GM19328 (cell line): ENCODE data around the gene FRMD4B.

Experiments
- ATAC-seq: cut with Tn5 transposase; IDR thresholded peaks from one replicate; pipeline ENCODE4 v1.9.1; 2021; ENCODE audit warnings: mild to moderate bottlenecking, moderate library complexity; ENCODE audit not compliant: unreplicated experiment

Gene FRMD4B

DNA sequence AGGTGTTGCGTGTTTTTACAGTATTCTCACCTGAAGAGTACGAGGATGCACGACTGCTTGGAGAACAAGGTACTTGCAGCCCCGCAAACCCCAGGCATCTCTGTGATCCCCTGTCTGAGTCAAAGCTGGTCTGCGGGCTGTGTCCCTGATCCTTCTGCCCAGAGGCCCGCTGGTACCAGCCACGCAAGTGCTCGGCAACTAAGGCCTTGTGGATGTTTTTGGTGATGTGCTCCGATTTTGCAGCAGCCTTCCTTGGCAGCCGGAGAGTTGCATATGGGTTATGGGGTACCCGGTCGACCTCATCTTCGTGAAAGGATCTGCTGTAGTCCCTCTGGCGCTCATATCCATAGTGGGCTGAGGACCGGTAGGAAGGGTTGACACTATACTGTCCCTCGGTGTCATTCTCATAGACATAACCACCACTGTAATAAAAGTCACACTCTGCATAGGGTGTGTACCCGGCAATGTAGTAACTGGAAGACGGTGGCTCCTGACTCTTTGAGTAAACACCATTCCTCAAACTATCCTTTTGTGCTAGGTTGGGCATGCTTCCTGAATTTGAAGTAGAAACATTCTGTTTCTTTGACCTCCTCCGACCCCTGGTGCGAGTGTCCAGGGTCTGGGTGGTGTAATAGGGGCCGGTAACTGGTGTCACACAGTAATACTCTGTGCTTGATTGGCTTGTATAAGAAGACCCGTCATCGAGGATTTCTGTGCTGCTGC lies 204.9 kb downstream of the FRMD4B start:
- ATAC-seq = no peak

DNA sequence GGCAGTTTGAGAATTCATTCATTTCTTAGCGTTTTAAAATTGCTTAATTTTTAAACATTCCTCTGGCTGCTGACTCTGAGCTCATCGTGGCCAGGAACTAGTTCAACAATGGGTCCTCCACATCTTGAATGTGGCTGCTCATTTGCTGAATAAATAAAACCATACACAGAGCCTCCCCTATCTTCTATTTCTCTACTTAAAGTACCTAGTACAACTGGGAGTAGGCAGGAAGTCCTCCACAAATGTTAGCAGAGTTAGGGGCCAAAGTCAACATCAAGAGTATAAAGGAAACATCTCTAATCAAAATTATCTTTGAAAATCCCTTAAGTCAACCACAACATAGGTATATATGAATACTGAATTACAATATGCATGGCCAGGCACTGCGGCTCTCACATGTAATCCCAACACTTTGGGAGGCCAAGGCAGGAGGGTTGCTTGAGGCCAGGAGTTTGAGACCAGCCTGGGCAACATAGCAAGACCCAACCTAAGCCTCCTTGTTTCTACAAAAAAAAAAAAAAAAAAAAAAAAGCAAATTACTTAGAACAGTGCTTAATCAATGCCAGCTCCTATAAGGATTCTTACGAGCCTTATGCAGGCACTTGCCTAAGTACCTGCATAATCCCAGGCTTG lies 206.0 kb downstream of the FRMD4B start:
- ATAC-seq = no peak

DNA sequence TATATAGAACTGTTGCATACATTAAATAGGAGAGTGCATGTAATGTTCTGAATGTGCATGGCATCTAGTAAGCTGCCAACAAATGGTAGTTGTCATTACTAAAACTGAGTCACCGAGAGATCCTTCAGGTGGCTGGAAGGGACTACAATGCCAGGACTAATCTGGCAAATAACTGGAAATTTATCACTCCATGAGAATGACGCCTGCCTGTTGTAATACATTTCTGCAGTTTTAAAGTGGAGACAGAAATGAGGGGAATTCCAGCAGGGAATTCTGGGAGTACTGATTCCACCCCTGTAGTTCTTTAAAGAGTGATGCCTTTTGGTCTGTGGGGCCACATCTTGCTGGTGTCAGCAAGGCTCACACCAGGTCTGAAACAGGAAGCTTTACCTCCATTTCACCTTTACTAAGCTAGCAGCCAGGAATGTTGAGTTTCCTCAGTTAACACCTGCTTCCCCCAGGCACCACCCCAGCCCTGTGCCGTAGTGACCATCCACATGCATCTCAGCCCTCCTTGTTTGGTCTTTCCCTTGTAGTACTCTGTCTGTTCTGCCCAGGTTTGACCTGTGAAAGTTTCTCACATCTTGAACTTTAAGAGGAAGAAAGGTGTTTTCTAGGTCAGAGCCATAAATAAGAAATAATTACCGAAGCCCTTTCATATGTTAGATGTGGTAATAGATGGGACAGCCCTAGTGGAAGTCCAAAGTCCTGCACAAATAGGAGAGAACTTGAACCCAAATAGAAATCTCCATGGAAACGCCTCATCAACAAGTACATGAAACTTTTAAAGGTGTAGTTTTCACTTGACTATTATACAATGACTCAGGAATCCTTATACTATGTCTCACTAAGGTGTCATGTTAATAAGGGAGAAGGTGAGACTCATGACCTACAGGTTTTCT lies 206.8 kb downstream of the FRMD4B start:
- ATAC-seq = no peak

DNA sequence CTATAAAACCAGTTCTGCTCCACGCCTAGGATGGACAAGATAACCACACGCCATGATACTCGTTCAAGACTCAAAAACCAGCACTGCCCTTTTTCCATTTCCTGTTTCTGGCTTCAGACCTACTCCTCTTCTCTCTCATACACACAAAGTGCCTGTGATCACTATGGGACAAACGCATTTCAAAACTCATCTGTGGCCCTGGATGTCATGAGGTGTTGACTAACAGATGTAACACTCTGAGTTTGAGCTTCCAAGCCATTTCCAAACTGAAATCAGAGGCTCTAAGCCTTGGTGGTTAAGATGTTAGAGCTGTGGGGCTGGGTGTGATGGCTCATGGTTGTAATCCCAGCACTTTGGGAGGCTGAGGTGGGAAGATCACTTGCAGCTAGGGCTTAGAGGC lies 207.8 kb downstream of the FRMD4B start:
- ATAC-seq = no peak

DNA sequence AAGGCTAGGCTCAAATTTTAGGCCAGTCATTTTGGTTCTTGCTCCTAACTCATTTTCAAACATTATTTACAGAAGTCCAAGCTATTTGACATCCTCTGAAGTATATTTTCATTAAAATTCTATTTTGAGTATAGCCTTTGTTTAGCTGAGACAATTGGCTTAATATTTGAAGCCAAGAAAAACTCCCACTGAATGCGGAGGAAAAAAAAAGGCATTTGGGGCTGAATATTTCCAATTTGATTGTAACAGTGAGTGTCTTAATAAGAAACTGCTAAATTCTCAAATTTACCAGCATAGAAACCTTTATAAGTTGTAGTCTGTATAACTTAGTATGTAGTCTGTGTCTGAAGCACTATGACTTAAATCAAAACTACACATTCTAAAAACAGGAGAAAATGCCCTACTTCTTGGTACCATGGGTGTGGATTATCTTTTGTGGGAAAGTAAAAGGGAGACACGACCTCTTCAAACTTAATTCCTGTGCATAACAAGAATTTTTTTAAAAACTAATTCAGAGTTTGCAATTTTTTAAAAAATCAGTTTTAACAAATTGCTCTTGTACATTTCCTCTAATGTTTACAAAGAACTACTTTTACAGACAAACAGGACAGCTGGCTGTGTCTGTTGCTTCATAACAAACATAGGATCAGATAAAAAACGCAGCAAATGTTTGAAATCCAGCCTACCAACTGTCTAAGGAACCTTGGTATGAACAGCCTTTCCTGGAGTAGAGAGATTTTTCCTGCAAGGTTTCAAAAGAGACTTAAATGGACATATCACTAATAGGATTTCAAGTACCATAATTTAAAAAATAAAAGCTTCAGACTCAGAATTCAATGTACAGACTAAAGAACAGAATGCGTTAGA lies 210.8 kb downstream of the FRMD4B start:
- ATAC-seq = no peak

DNA sequence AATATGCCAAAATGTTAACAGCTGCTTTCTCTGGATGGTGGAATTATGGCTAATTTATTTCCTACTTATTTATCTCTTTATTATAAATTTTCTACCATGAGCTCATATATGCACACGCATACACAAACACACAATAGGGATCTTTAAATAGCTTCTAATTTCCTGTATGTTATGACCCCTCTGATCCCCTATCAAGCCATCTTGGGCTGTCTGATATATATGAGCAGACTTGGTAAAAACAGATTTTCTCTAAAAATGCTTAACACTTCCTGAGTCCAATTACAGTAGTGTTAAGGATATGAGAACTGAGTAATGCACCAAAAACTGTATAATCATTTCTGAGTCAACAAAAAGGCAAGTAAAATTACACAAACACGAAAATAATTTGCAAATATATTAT lies 211.4 kb downstream of the FRMD4B start:
- ATAC-seq = no peak

DNA sequence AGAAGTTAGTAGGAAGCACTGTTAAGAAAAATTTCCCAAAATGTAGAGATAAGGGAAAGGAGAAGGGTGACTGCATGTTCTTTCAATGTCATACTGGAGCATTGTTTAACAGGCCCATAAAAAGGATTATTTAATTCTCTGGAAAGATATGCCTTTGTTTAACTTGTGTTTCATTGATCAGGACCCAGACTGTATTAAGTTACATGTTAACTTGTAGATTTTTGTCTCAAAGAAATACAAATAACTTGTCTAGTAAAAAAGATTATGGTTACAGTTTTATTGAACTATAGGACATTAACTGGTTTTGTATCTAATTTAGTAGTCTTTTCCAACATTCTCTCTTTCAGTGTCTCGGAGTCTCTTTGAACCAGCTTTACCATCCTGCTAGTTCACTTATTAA lies 213.8 kb downstream of the FRMD4B start:
- no peak for ATAC-seq

DNA sequence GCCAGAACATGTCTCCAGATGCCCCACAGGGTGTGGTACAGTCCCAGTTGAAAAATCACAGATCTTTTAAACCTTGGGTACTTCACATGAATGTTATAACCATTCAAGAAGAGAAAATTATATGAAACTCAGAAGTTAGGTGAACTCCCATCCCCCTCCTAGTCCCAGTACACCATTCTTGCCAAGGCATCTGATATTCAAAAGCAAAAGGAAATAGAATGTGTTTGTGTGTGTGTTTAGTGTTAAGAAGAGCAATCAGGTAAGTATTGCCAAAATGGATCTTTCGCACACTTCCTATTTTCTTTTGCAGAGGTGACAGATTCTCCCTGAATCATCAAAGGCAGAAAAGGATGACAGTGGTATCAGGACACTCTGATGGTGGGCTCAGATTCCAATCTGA lies 219.4 kb downstream of the FRMD4B start:
- ATAC-seq = no peak

DNA sequence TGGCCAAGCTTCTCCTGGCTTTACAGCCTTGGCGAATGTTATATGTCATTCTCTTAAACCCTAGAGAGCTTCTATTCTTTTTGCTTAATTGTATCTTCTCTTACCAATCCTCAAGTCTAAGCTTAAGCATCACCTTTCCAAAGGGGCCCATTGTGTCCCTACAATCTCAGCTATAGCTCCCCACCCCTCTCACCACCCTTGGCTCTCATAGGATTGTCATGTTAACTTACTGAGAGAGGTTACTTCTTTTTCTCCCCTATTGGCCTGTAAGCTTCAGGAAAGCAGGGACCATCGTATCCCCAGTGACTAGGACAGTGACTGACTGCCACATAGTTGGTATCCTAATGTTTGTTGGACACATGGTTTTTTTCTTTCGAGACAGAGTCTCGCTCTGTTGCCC lies 220.1 kb downstream of the FRMD4B start:
- no peak for ATAC-seq

DNA sequence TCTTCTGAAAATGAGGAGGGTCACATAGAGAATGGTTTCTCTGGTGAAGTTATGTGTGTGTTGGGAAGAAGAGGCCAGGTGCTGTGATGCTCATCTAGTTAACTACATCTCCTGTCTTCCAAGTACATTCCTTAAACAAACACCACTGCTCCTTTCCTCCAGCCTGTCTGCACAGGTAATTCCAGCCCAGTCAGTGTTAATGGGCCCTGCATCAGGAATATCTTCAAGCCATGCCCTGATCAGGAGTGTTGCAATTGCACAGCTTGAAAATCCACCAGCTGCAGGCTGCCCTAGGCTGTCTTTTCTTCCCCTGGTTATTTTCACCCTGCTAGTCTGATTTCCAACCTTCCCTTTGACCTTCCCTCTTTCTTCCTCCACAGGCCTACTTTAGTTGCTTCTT lies 221.6 kb downstream of the FRMD4B start:
- ATAC-seq = no peak

DNA sequence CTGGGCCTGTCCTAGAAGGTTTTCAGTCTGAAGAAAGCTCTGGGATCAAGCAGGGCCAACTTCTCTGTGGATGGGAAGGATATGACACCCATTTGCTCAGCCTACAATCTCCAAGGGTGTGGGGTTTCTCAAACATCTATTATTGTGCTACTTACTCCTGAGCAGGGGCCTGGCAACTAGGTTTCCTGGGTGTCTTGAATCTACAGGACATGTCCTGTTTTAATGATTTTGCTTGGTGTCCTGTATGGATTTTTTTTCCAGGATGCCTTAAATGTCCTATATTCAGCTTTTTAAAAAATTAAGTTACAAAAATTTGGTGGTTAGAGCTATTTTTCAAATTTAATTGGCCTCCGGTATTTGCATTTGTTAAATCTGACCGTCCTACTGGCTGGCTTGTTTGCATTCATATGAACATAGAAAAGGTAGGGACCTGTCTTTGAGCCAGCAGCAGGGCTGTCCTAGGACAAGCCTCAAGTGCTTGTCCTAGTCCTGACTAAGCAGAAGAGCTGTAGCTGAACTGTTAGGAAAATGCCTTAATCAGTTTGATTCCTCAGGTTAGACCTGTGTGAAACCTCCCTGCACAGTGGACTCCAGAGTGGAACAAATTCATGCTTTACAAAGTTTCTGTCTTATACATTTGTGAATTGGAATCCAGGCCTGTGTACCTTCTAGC lies 223.4 kb downstream of the FRMD4B start:
- ATAC-seq = no peak

DNA sequence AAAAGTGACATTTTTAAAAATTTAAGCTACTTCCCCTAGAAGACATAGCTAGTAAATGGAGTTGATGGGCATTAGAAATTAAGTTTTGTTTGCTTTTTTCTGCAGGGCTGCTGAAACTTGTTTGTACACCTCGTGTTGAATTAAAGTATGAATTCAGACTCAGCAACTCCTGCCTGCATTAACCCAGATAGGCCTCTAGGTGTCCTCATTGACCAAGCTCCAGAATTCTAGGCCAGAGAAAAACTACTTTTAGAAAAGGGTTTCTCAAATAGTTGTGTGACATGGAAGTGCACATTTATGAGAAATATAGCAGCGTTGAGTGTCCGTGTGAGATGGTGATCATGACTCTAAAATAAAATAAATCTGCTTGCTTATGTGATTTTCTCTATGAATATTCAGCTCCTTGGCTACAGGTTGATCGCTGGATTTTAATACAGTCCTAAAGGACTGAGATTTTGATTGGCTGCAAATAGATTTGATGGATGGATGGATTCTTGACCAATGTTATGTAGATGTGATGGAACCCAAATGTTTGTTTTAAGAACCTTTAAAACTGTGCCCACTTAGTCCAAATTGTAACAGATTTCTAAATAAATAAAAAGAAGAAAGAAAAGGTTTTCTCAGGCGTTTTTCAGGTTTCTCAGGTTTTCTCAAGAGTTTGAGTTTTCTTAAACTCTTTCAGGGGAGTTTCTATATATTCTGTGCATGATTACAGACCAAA lies 224.1 kb downstream of the FRMD4B start:
- ATAC-seq = no peak

DNA sequence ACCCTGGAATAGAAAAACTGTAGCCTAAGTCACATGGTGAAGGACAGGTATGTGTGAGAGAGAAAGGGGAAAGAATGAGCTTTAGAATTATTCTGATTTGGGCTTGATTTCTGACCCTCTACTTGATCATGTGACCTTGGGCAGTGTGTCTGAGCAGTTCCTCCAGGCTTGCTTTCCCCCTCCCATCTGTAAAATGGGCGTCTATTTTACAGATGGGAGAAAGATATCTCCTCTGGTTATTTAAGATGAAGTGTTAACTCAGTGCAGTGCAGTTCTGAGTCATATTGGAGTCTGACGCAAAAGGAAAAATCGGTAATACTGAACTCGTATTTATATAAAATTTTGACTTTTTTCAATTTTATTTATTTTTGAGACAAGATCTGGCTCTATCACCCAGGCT lies 225.4 kb downstream of the FRMD4B start:
- no peak for ATAC-seq

DNA sequence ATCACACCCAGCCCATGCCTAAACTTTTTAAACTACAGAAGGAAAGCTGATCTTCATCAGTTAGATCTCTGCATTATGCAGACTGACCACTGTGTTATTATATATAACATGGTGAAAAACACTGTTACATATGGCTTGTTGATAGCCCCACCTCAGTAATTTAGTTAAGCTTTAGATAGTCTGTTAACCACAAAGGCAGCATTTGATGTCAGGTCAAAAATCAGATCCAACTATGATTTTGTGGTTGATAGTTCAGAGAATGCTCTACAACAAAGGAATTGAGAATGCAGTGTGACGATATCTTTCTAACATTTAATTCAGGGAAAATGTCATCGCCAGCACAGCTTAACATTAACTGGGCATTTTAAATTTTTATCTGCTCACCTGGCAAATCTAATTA lies 225.8 kb downstream of the FRMD4B start:
- ATAC-seq = no peak

DNA sequence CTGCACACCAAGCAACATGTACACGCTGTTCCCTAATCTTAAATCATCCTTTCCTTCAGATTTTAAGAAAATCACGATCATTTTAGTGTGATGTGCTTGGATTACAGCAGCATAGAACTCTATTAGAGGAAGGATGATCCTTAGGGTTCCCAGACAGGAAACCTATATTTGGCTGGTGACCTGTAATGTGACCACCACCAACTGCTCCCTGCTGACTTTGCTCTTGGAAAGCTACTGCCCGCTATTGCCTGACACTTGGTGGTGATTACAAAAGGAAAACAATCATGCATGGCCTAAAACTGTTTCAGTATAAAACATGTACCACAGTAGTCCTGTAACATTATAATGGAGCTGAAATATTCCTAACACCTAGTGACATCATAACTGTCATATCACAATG lies 236.3 kb downstream of the FRMD4B start:
- no peak for ATAC-seq

DNA sequence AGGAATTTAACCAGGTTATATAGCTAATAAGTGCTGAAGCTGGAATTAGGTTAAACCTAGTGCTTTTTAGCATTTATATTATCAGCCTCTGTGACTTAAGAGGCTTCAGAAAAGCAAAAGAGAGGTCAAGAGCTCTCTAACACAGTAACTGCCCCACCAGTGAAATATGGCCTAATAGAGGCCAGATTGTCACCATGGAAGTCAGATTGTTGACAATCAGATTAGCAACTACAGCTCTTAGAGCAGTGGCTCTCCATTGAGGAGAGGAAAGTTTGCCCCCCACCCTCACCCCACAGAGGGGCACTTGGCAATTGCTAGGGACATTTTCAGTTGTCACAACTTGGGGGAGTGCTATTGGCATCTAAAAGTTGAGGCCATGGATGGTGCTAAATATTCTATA lies 240.2 kb downstream of the FRMD4B start:
- no peak for ATAC-seq

DNA sequence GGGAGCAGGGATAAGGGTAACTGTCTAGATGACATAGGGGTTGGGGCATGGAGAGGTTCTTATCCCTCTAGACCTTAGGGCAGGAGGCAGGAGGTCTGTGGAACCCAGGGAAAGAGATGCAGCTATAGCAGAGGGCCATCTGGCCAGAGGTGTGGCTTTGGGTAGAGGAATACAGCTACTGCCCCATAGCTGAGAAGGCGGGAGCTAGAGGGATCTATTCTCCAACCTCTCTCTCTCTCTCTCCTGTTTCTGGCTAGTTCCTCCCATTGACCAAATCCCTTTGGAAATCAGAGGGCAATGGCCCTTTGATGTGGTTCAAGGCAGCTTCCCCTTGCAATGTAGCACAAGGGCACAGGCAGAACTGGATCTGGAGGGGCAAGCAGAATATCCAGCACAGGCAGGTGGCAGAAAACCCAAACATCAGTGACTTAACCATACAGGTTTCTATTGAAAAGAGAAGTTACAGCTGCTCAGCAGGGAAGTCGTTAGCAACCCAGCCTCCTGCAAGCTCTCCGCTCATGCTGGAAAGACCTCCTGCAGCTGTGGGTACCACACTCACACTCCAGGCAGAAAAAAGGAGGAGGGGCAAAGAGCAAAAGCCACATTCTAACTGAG lies 241.2 kb downstream of the FRMD4B start:
- no peak for ATAC-seq

DNA sequence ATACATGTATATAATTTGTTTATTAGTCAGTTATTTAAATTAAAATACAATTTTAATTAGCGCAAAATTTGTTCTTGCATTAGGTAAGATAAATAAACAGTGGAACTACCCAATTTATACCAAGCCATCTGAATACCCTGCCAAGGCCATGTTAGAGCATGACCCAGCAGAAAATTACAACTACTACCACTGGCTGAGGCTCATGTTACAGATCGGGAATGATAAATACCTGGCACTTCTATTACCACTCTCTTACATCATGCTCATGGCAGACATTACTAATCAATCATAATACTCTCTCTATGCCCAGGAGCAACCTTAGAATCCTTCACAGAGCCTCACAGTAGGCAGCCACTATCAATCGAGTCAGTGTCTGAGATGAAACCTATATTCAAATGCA lies 242.3 kb downstream of the FRMD4B start:
- ATAC-seq = no peak

DNA sequence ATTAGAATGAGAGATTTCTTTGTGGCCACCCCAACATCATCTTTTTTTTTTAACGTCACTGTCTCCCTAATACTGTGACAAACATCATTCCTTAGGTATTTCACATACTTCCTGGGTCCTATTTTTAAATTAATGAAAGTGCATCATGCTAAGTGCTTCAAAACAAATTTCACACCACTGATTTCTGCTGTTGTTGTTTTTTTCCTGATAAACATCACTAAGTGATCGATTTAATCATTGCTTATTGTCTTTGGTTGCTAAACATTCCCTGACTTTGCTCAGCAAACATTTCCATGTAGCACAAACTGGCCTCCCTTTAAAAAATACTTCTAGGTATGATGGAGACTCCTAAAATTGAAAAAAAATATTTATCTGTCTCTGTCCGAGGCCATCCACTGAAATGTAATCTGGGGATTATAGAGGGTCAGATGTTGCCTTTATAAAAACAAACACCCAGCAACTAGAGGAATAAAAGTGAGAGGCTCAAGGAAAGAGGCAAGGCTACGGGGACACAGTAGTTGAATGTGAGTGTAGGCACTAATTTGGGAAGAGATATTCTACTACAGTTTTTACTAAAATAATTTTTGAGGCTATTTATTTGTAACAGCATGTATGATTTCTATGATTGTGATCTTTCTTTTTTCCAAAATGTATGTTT lies 243.0 kb downstream of the FRMD4B start:
- ATAC-seq = no peak
